Loucy (cell line): Measurements from ENCODE around the gene CYP21A2.
"Not testable (repeated sequence)": the region's sequence is repeated elsewhere in the genome, so short reads cannot be mapped to it uniquely, and the experiment has no call there.

ENCODE experiments used
- EZH2phosphoT487 ChIP-seq: fragments of 200-600 bp; IDR thresholded peaks from 2 replicates; pipeline ENCODE4 v1.6.1; 2018; ENCODE audit warnings: antibody characterized with exemption, mild to moderate bottlenecking, moderate library complexity, borderline replicate concordance
- TF ChIP-seq, protein P1 (sequence below): fragments of 200-600 bp; sonication (generic); conservative IDR thresholded peaks from 2 replicates; pipeline ENCODE4 v1.5.1; 2014; ENCODE audit warnings: mild to moderate bottlenecking, antibody characterized with exemption, low read length

DNA sequence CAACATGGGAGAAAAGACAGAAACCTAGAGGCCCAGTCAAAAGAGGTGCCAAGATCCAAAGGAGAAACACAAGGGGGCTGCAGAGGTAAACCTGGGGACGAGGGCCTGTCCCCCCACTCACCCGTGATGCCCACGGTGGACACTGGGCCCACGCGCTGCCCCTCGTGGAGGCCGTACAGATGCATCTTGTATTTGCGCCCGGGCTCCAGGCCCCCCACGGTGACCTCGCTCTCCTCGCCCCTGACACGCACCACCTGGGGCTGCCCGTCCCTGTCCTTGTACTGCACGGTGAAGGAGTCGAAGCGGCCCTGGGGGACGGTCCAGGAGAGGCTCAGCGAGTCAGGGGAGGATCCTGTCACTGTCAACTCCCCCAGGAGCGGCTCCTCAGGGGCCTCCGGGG, 10.9 kb downstream of the CYP21A2 start:
- TF ChIP-seq, protein P1, sequence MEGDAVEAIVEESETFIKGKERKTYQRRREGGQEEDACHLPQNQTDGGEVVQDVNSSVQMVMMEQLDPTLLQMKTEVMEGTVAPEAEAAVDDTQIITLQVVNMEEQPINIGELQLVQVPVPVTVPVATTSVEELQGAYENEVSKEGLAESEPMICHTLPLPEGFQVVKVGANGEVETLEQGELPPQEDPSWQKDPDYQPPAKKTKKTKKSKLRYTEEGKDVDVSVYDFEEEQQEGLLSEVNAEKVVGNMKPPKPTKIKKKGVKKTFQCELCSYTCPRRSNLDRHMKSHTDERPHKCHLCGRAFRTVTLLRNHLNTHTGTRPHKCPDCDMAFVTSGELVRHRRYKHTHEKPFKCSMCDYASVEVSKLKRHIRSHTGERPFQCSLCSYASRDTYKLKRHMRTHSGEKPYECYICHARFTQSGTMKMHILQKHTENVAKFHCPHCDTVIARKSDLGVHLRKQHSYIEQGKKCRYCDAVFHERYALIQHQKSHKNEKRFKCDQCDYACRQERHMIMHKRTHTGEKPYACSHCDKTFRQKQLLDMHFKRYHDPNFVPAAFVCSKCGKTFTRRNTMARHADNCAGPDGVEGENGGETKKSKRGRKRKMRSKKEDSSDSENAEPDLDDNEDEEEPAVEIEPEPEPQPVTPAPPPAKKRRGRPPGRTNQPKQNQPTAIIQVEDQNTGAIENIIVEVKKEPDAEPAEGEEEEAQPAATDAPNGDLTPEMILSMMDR = not testable (repeated sequence)
- TF ChIP-seq EZH2phosphoT487 = not testable (repeated sequence)
